ENCODE results near the gene FES. TPM values are rescaled to one million over a fixed set of nuclear protein-coding genes. Genes with fewer than 3 reads are reported as not detected.
A peak's percentile ranks its signal among the peaks of the same experiment; 100 is the strongest.

The FES gene
- total and polyA plus RNA-seq, 2 of the 13 experiments (the other 11 are each of a cell fraction or from before 2014, with no cell fraction given): 4.0 to 9.5 TPM

GRCh38 chr15:90883526-90883975 lies 753 bp upstream of the FES start (continued):
- TF ChIP-seq ZNF10 (CRISPR knock-in tag; IDR thresholded peaks at IDR 0.05; ENCODE audit: borderline replicate concordance, low read depth) (no peak), GATAD2A (CRISPR knock-in tag; IDR thresholded peaks at IDR 0.05) (peak; percentile 42; the same call in 1 of the 2 replicates), ZMYM4 (CRISPR knock-in tag; IDR thresholded peaks at IDR 0.05) (no peak), ZNF781 (CRISPR knock-in tag; IDR thresholded peaks at IDR 0.05; ENCODE audit: borderline replicate concordance, not compliant biosample characterization) (no peak), ZSCAN30 (CRISPR knock-in tag; IDR thresholded peaks at IDR 0.05) (no peak), FOSL2 (CRISPR knock-in tag; IDR thresholded peaks at IDR 0.05) (peak; percentile 28; the same call in 1 of the 2 replicates), ATRX (CRISPR knock-in tag; IDR thresholded peaks at IDR 0.05; ENCODE audit: borderline replicate concordance) (no peak), ZNF331 (CRISPR knock-in tag; IDR thresholded peaks at IDR 0.05) (no peak), ATF7 (IDR thresholded peaks at IDR 0.05) (no peak), ATF7 (CRISPR knock-in tag; IDR thresholded peaks at IDR 0.05) (no peak), ZNF24 (IDR thresholded peaks at IDR 0.05) (no peak), JUN (CRISPR knock-in tag; IDR thresholded peaks at IDR 0.05) (no peak), ZNF256 (CRISPR knock-in tag; conservative IDR thresholded peaks at IDR 0.05) (no peak), CEBPB (IDR thresholded peaks at IDR 0.05; ENCODE audit: borderline replicate concordance, low read depth, low read length) (no peak), ZBTB7B (CRISPR knock-in tag; IDR thresholded peaks at IDR 0.05) (0 out of 2 replicates have a peak, but pooled peaks have one; percentile 43), MZF1 (CRISPR knock-in tag; IDR thresholded peaks at IDR 0.05; ENCODE audit: borderline replicate concordance) (no peak), REXO4 (CRISPR knock-in tag; IDR thresholded peaks at IDR 0.05; ENCODE audit: borderline replicate concordance) (no peak), ZNF639 (CRISPR knock-in tag; conservative IDR thresholded peaks at IDR 0.05) (no peak), ZNF274 (CRISPR knock-in tag; IDR thresholded peaks at IDR 0.05) (no peak), ZNF12 (CRISPR knock-in tag; IDR thresholded peaks at IDR 0.05) (no peak), ZFY (CRISPR knock-in tag; IDR thresholded peaks at IDR 0.05) (peak; percentile 77), MAFG (CRISPR knock-in tag; IDR thresholded peaks at IDR 0.05) (no peak), MXI1 (IDR thresholded peaks at IDR 0.05; ENCODE audit: borderline replicate concordance, low read depth, low read length) (no peak)
- TF ChIP-seq, protein P1, sequence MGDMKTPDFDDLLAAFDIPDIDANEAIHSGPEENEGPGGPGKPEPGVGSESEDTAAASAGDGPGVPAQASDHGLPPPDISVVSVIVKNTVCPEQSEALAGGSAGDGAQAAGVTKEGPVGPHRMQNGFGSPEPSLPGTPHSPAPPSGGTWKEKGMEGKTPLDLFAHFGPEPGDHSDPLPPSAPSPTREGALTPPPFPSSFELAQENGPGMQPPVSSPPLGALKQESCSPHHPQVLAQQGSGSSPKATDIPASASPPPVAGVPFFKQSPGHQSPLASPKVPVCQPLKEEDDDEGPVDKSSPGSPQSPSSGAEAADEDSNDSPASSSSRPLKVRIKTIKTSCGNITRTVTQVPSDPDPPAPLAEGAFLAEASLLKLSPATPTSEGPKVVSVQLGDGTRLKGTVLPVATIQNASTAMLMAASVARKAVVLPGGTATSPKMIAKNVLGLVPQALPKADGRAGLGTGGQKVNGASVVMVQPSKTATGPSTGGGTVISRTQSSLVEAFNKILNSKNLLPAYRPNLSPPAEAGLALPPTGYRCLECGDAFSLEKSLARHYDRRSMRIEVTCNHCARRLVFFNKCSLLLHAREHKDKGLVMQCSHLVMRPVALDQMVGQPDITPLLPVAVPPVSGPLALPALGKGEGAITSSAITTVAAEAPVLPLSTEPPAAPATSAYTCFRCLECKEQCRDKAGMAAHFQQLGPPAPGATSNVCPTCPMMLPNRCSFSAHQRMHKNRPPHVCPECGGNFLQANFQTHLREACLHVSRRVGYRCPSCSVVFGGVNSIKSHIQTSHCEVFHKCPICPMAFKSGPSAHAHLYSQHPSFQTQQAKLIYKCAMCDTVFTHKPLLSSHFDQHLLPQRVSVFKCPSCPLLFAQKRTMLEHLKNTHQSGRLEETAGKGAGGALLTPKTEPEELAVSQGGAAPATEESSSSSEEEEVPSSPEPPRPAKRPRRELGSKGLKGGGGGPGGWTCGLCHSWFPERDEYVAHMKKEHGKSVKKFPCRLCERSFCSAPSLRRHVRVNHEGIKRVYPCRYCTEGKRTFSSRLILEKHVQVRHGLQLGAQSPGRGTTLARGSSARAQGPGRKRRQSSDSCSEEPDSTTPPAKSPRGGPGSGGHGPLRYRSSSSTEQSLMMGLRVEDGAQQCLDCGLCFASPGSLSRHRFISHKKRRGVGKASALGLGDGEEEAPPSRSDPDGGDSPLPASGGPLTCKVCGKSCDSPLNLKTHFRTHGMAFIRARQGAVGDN (CRISPR knock-in tag; IDR thresholded peaks at IDR 0.05): 0 out of 2 replicates have a peak, but pooled peaks have one; percentile 40
- TF ChIP-seq, protein P2, sequence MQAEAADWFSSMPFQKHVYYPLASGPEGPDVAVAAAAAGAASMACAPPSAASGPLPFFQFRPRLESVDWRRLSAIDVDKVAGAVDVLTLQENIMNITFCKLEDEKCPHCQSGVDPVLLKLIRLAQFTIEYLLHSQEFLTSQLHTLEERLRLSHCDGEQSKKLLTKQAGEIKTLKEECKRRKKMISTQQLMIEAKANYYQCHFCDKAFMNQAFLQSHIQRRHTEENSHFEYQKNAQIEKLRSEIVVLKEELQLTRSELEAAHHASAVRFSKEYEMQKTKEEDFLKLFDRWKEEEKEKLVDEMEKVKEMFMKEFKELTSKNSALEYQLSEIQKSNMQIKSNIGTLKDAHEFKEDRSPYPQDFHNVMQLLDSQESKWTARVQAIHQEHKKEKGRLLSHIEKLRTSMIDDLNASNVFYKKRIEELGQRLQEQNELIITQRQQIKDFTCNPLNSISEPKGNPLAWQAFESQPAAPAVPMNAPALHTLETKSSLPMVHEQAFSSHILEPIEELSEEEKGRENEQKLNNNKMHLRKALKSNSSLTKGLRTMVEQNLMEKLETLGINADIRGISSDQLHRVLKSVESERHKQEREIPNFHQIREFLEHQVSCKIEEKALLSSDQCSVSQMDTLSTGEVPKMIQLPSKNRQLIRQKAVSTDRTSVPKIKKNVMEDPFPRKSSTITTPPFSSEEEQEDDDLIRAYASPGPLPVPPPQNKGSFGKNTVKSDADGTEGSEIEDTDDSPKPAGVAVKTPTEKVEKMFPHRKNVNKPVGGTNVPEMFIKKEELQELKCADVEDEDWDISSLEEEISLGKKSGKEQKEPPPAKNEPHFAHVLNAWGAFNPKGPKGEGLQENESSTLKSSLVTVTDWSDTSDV (CRISPR knock-in tag; IDR thresholded peaks at IDR 0.05): no peak

Measured in HepG2 (cell line).